ELF-1 (cell line): ENCODE data around the gene TIRAP.

Source experiments
- DNase-seq: peaks from one replicate; pipeline ENCODE4 v3.0.0-alpha.2; 2016; ENCODE audit warnings: low read depth, low spot score

The TIRAP gene

DNA sequence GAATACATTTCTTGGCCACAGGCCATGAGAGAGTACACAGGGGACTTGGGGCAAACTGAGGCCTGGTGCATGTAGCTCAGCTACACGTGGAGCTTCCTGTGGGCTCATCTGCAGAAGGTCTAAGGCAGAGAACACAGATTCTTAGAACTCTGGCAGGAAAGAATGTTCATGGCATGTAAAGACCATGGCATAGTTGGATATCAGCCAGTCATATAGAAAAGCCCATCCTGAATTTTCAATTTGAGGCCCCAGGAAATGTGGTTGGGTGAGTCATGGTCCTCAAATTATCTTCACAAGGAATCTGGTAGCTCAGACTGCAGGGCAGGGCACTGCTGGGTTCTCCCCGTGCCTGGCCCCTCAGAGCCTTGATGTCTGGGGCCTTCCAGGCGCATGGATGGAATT, 58.9 kb downstream of the TIRAP start:
- peak; percentile 39 for DNase-seq

DNA sequence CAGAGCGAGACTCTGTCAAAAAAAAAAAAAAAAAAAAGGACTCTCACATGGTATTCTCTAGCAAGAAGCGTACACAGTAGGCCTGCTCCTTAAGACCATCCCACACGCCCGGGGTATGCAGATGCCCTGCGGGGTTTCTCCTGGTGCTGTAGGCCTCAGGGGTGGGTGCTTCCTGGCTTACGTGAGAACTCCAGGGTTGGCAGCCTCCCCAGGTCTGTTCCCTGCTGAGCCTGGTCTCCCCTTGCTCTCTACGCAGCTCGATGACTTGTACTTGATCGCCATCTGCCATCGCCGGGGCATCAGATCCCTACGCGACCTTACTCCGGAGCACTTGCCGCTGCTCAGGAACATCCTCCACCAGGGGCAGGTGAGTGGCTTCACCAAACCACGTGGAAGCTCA, 60.2 kb downstream of the TIRAP start:
- DNase-seq: no peak
